Ovary (tissue), 9 donors: ENCODE data around the gene ONECUT3. TPM values are rescaled to one million over a fixed set of nuclear protein-coding genes. Genes with fewer than 3 reads are reported as not detected.

Experiments
- DNase-seq, 5 donors: peaks; one replicate each; pipeline ENCODE4 v3.0.0-alpha.2; 2019 to 2020
- H3K27ac ChIP-seq, 2 donors: fragments of 200-600 bp; one replicate each; pipeline versions ENCODE4 v1.5.1 to v1.8.0; 2019 to 2022
- H3K27me3 ChIP-seq: fragments of 200-600 bp; one replicate; pipeline ENCODE4 v1.8.0; 2022
- H3K36me3 ChIP-seq: fragments of 200-600 bp; sonication (generic); one replicate; pipeline ENCODE4 v1.5.1; 2019
- H3K4me1 ChIP-seq: one replicate; pipeline ENCODE4 v1.8.1; 2013; ENCODE audit warnings: mild to moderate bottlenecking, moderate library complexity; ENCODE audit not compliant: insufficient read depth
- H3K4me3 ChIP-seq: fragments of 200-600 bp; sonication (generic); one replicate; pipeline ENCODE4 v1.5.1; 2017
- H3K9me3 ChIP-seq, 2 donors: fragments of 200-600 bp in 1 of 2; sonication (generic) in 1 of 2; one replicate each; pipeline versions ENCODE4 v1.5.1 to v1.8.1; 2013 to 2019; ENCODE audit warnings: mild to moderate bottlenecking in 1 of 2, moderate library complexity in 1 of 2
- CTCF ChIP-seq, 3 donors: fragments of 450-650 bp in 2 of 3; fragments of 200-600 bp in 1 of 3; IDR thresholded peaks; one replicate each; pipeline versions ENCODE4 v1.5.1 to v1.8.0; 2016 to 2022; ENCODE audit warnings: antibody characterized with exemption in 3 of 3, mild to moderate bottlenecking in 1 of 3
- EP300 ChIP-seq: sonication (generic); formaldehyde crosslinking; IDR thresholded peaks from one replicate; pipeline ENCODE4 v1.6.1; 2017; ENCODE audit warnings: antibody characterized with exemption
- POLR2A ChIP-seq: fragments of 450-650 bp; IDR thresholded peaks from one replicate; pipeline ENCODE4 v1.6.1; 2017; ENCODE audit warnings: antibody characterized with exemption, mild to moderate bottlenecking, moderate library complexity
- WGBS, 3 donors: extraction: QIAGEN DNeasy Blood & Tissue Kit in 1 of 3; methylation state at CpG; one replicate each; pipeline versions ENCODE4 v1.1.5 to v1.1.7; 2013 to 2017; 5-methylcytosine and 5-hydroxymethylcytosine counted together
- intact Hi-C, 4 donors: fragments of 100-400 bp; cut with DNase I; formaldehyde crosslinking; loops; one replicate each; pipeline versions ENCODE4 v1.11.0 to v1.15.1; 2022 to 2023
- polyA plus RNA-seq, 2 donors: library from polyadenylated mRNA; stranded (reverse); fragments of 200-250 nt in 1 of 2; fragments of 350-450 nt in 1 of 2; fragmentation: Illumina TruSeq in 1 of 2; extraction: RNeasy Lipid Tissue Mini Kit (QIAGEN cat#74804) in 1 of 2; gene quantifications; one replicate each; pipeline ENCODE4 v1.2.3, GENCODE V29; 2013 to 2014
- total RNA-seq, 7 donors: library from RNA; depleted of rRNA in 2 of 7; stranded (reverse); fragments of >200 nt in 2 of 7; fragmentation: NEBNext Ultra II Directional in 3 of 7; extraction: Animal tissue kit (Norgen Biotek cat#: 25700) in 3 of 7; gene quantifications; one replicate each; pipeline versions ENCODE4 v1.1.0 to v1.2.4, GENCODE V29; 2016 to 2023
- donor health status: DM: no; HTN: no; CAD: no; lungs with moderate emphysema.
- donor health status: DM: no; HTN: no; CAD: no.
- donor health status: Bipolar disorder and iron deficiency.
- donor health status: DM: yes; HTN: yes; CAD: no.
- donor health status: DM: no; HTN: no; CAD: no.
- donor health status: DM: yes; HTN: yes; CAD: no.

The ONECUT3 gene
- total and polyA plus RNA-seq, 9 donors = 0.05 TPM; not detected in 8

- TF ChIP-seq EP300 (no peak), CTCF (IDR thresholded peaks at IDR 0.05) (no peak), POLR2A (no peak)
- H3K9me3 ChIP-seq = peaks cover 0 to 3% of the 10 kb centered on the region in 2 donors
- no peak overlapping the region for H3K27ac ChIP-seq
- WGBS, 3 donors = 51 to 55% (median 51%) methylated on average over 10 of the region's 10 CpGs
- H3K4me1 ChIP-seq = peaks cover 2% of the 10 kb centered on the region
- H3K36me3 ChIP-seq = no peaks in the 10 kb centered on the region
- H3K4me3 ChIP-seq = no peak overlapping the region
- intact Hi-C loops = no loop called here
- DNase-seq = no peak
- peaks cover 4% of the 10 kb centered on the region for H3K27me3 ChIP-seq
Measured at GRCh38 chr19:1744133-1744665, 9.1 kb upstream of the ONECUT3 start.

GRCh38 chr19:1744822-1745563 lies 8.3 kb upstream of the ONECUT3 start:
- H3K4me1 ChIP-seq = peaks cover 2% of the 10 kb centered on the region
- intact Hi-C loops = no loop called here
- H3K9me3 ChIP-seq = peaks cover 0 to 2% of the 10 kb centered on the region in 2 donors
- H3K4me3 ChIP-seq = no peak overlapping the region
- no peak for DNase-seq
- H3K27ac ChIP-seq = no peak overlapping the region
- TF ChIP-seq EP300 = no peak
- H3K36me3 ChIP-seq = no peaks in the 10 kb centered on the region
- peaks cover 4% of the 10 kb centered on the region for H3K27me3 ChIP-seq
- WGBS, 3 donors = 6 to 8% (median 7%) methylated on average over 19 of the region's 19 CpGs

- Histone ChIP-seq H3K27me3 (peaks cover 4% of the 10 kb centered on the region), H3K4me1 (peaks cover 2% of the 10 kb centered on the region), H3K4me3 (no peak overlapping the region), H3K36me3 (no peaks in the 10 kb centered on the region), H3K9me3 (no peaks in the 10 kb centered on the region), H3K27ac (no peak overlapping the region)
- no peak for DNase-seq
- intact Hi-C loops = no loop called here
- 0 to 1% (median 1%) methylated on average over 13 to 14 of the region's 14 CpGs for WGBS, 3 donors
- TF ChIP-seq CTCF (IDR thresholded peaks at IDR 0.05) = no peak
- TF ChIP-seq POLR2A = no peak
- no peak for TF ChIP-seq EP300
Measured at GRCh38 chr19:1745589-1746031, 7.7 kb upstream of the ONECUT3 start.

- peaks cover 2% of the 10 kb centered on the region for H3K4me1 ChIP-seq
- H3K27ac ChIP-seq = no peak overlapping the region
- no peak overlapping the region for H3K4me3 ChIP-seq
- H3K27me3 ChIP-seq = peaks cover 4% of the 10 kb centered on the region
- no peaks in the 10 kb centered on the region for H3K36me3 ChIP-seq
- no peaks in the 10 kb centered on the region for H3K9me3 ChIP-seq
- 2 to 3% (median 3%) methylated on average over 30 to 31 of the region's 31 CpGs for WGBS, 3 donors
- no peak for DNase-seq
- TF ChIP-seq POLR2A (no peak), CTCF (IDR thresholded peaks at IDR 0.05) (no peak)
- intact Hi-C loops = no loop called here
Measured at GRCh38 chr19:1746401-1747284, 6.7 kb upstream of the ONECUT3 start.
